Measurements from ENCODE around the gene TDRD3. TPM values are rescaled to one million over a fixed set of nuclear protein-coding genes. Genes with fewer than 3 reads are reported as not detected.

Gene TDRD3
- total and polyA plus RNA-seq, 4 donors: 3.6 to 15.8 (median 6.2) TPM

GRCh38 chr13:60454425-60454824 is 57.4 kb downstream of the TDRD3 start:
- Histone ChIP-seq H3K4me1 (ENCODE audit: control insufficient read depth in 4 of 4, insufficient read depth in 4 of 4, low read length in 3 of 4) (no peaks in the 10 kb centered on the region), H3K4me3 (ENCODE audit: low read depth in 1 of 3, low read length in 3 of 3) (no peak overlapping the region), H3K9me3 (ENCODE audit: control insufficient read depth in 4 of 4, low read length in 3 of 4) (no peaks in the 10 kb centered on the region), H3K9ac (ENCODE audit: low read depth in 1 of 2, low read length in 2 of 2) (no peak overlapping the region), H3K27ac (ENCODE audit: low read depth in 1 of 2, low read length in 2 of 2) (no peak overlapping the region), H3K36me3 (ENCODE audit: control insufficient read depth in 4 of 4, insufficient read depth in 3 of 4, low read depth in 1 of 4, low read length in 3 of 4) (peaks cover 0 to 2% (median 0%) of the 10 kb centered on the region in 4 donors), H3K27me3 (ENCODE audit: control insufficient read depth in 4 of 4, insufficient read depth in 4 of 4, low read length in 3 of 4) (no peaks in the 10 kb centered on the region)
- TF ChIP-seq REST (IDR thresholded peaks at IDR 0.05) (no peak), HNF4A (conservative IDR thresholded peaks at IDR 0.05) (peak in 1 of 2 donors; percentile 18)
- no peak for DNase-seq (ENCODE audit: low spot score)
- 91% methylated on average over 1 of the region's 1 CpG for WGBS

GRCh38 chr13:60463787-60464186 is 66.8 kb downstream of the TDRD3 start:
- TF ChIP-seq HNF4A (conservative IDR thresholded peaks at IDR 0.05) (peak in 1 of 2 donors; percentile 15), RAD21 (IDR thresholded peaks at IDR 0.05) (no peak)
- WGBS: 83% methylated on average over 1 of the region's 1 CpG

GRCh38 chr13:60467098-60467497 is 70.1 kb downstream of the TDRD3 start:
- 98% methylated on average over 3 of the region's 3 CpGs for WGBS
- DNase-seq (ENCODE audit: low spot score): no peak
- no peak overlapping the region for H3K4me3 ChIP-seq (ENCODE audit: low read depth in 1 of 3, low read length in 3 of 3)
- TF ChIP-seq EGR1 (IDR thresholded peaks at IDR 0.05; ENCODE audit: low read depth in 2 of 2): no peak
- TF ChIP-seq NR2F2 (IDR thresholded peaks at IDR 0.05): no peak
- no peak for TF ChIP-seq TAF1 (conservative IDR thresholded peaks at IDR 0.05)
- TF ChIP-seq CTCF (IDR thresholded peaks at IDR 0.05; ENCODE audit: low read depth, low read length, missing input control): no peak
- TF ChIP-seq ATF3 (IDR thresholded peaks at IDR 0.05): no peak
- no peak for TF ChIP-seq HNF4G (IDR thresholded peaks at IDR 0.05)
- TF ChIP-seq ZBTB33 (IDR thresholded peaks at IDR 0.05): no peak
- TF ChIP-seq FOXA1 (IDR thresholded peaks at IDR 0.05): no peak
- TF ChIP-seq REST (IDR thresholded peaks at IDR 0.05): no peak
- TF ChIP-seq JUND (IDR thresholded peaks at IDR 0.05): no peak
- no peak for TF ChIP-seq MAX (IDR thresholded peaks at IDR 0.05)
- TF ChIP-seq RXRA (IDR thresholded peaks at IDR 0.05): no peak
- TF ChIP-seq GABPA (IDR thresholded peaks at IDR 0.05 in 1 of 2, conservative IDR thresholded peaks at IDR 0.05 in 1 of 2): no peak
- TF ChIP-seq FOXA2 (IDR thresholded peaks at IDR 0.05): no peak
- TF ChIP-seq SP1 (IDR thresholded peaks at IDR 0.05): no peak
- no peak for TF ChIP-seq YY1 (IDR thresholded peaks at IDR 0.05)
- TF ChIP-seq RAD21 (IDR thresholded peaks at IDR 0.05): no peak
- no peak for TF ChIP-seq HNF4A (conservative IDR thresholded peaks at IDR 0.05)
- no peaks in the 10 kb centered on the region for H3K9me3 ChIP-seq (ENCODE audit: control insufficient read depth in 4 of 4, low read length in 3 of 4)
- no peaks in the 10 kb centered on the region for H3K4me1 ChIP-seq (ENCODE audit: control insufficient read depth in 4 of 4, insufficient read depth in 4 of 4, low read length in 3 of 4)
- H3K9ac ChIP-seq (ENCODE audit: low read depth in 1 of 2, low read length in 2 of 2): no peak overlapping the region
- H3K27ac ChIP-seq (ENCODE audit: low read depth in 1 of 2, low read length in 2 of 2): no peak overlapping the region
- no peaks in the 10 kb centered on the region for H3K27me3 ChIP-seq (ENCODE audit: control insufficient read depth in 4 of 4, insufficient read depth in 4 of 4, low read length in 3 of 4)
- no peaks in the 10 kb centered on the region for H3K36me3 ChIP-seq (ENCODE audit: control insufficient read depth in 4 of 4, insufficient read depth in 3 of 4, low read depth in 1 of 4, low read length in 3 of 4)

More at GRCh38 chr13:60463787-60464186, 66.8 kb downstream of the TDRD3 start:
- DNase-seq (ENCODE audit: low spot score): no peak
- Histone ChIP-seq H3K36me3 (ENCODE audit: control insufficient read depth in 4 of 4, insufficient read depth in 3 of 4, low read depth in 1 of 4, low read length in 3 of 4) (peaks cover 0 to 2% (median under 1%) of the 10 kb centered on the region in 4 donors), H3K9me3 (ENCODE audit: control insufficient read depth in 4 of 4, low read length in 3 of 4) (no peaks in the 10 kb centered on the region), H3K4me3 (ENCODE audit: low read depth in 1 of 3, low read length in 3 of 3) (no peak overlapping the region), H3K27me3 (ENCODE audit: control insufficient read depth in 4 of 4, insufficient read depth in 4 of 4, low read length in 3 of 4) (no peaks in the 10 kb centered on the region), H3K27ac (ENCODE audit: low read depth in 1 of 2, low read length in 2 of 2) (no peak overlapping the region), H3K4me1 (ENCODE audit: control insufficient read depth in 4 of 4, insufficient read depth in 4 of 4, low read length in 3 of 4) (no peaks in the 10 kb centered on the region), H3K9ac (ENCODE audit: low read depth in 1 of 2, low read length in 2 of 2) (no peak overlapping the region)

Measured in liver (tissue), 9 donors.